Activated naive CD8-positive, alpha-beta T cell treated with anti-CD3 and anti-CD28 coated beads, Interleukin-2, amount 10 ng/mL, durations not matched to agents 7 days and 5 days (primary cell): ENCODE data around the gene CPE. TPM values are rescaled to one million over a fixed set of nuclear protein-coding genes. Genes with fewer than 3 reads are reported as not detected.
"Not testable (repeated sequence)": the region's sequence is repeated elsewhere in the genome, so short reads cannot be mapped to it uniquely, and the experiment has no call there.

Experiments
- ATAC-seq: fragments of 150-1000 bp; cut with Tn5 transposase; one replicate; pipeline ENCODE4 v1.10.0; 2021; ENCODE audit warnings: low read depth, moderate library complexity
- POLR2A ChIA-PET: fragments of 350-600 bp; sonication (Branson Sonifier 250); formaldehyde crosslinking; loops from one replicate; lab custom pipeline; 2021; ENCODE audit warnings: antibody characterized with exemption; lab: Charles Lee
- DNase-seq: peaks from one replicate; pipeline ENCODE4 v3.0.0; 2021
- H3K27ac Mint-ChIP-seq: one replicate; pipeline ENCODE4 v1.8.0; 2022; ENCODE audit warnings: mild to moderate bottlenecking, mixed read lengths
- H3K27me3 Mint-ChIP-seq: one replicate; pipeline ENCODE4 v1.8.0; 2022; ENCODE audit warnings: mild to moderate bottlenecking, moderate library complexity, mixed read lengths
- H3K36me3 Mint-ChIP-seq: one replicate; pipeline ENCODE4 v1.8.0; 2021; ENCODE audit warnings: mild to moderate bottlenecking, mixed read lengths
- H3K4me1 Mint-ChIP-seq: one replicate; pipeline ENCODE4 v1.8.0; 2021; ENCODE audit warnings: mixed read lengths
- H3K4me3 Mint-ChIP-seq: one replicate; pipeline ENCODE4 v1.8.0; 2022; ENCODE audit warnings: mild to moderate bottlenecking, moderate library complexity, mixed read lengths
- H3K9me3 Mint-ChIP-seq: one replicate; pipeline ENCODE4 v1.8.0; 2021; ENCODE audit warnings: mixed read lengths
- total RNA-seq, 2 experiments: library from RNA; stranded (reverse); gene quantifications; one replicate each; pipeline ENCODE4 v1.2.3, GENCODE V29; 2021

Gene CPE
- total RNA-seq, 2 experiments from 2014 or later = not detected

GRCh38 chr4:165470009-165470408 is 91.2 kb downstream of the CPE start:
- ATAC-seq (no peak), DNase-seq (no peak)
- Mint-ChIP-seq H3K4me3 (no peak overlapping the region), H3K4me1 (no peaks in the 10 kb centered on the region), H3K27ac (no peak overlapping the region), H3K36me3 (no peaks in the 10 kb centered on the region), H3K9me3 (peaks cover 10% of the 10 kb centered on the region), H3K27me3 (peaks cover 5% of the 10 kb centered on the region)
- POLR2A ChIA-PET = no interaction called here

DNA sequence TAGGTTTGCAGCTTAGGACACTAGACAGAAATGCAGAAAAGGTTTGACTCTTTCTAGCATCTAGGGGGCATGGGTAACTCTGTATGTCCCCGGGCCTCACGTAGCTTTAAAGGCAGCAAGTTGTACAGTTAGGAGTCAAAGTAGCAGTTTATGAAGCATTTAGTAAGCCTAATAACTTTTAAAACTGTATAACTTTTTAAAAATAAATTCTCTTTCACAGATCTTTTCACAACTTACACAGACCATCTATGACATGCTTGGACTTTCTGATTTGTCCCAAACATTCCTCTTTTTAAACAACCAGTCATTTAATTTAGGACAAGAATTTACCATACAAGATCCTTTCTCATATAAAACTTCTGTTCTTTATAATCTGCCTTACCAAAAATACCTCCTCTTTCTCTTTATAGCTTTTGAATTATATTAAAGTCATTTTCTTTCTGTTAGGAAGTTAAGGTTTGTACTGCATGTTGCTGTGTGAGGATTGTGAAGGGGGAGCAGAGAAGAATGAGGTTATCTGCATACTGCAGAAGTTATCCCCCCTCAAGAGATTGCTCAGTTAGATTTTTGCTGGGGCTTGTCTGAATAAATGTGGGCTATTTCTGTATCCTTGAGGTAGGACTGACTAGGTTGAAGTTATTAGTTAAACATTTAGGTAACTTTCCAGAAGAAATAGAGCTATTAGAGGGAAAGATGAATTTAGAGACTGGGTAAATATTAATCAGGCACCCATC is 94.3 kb downstream of the CPE start:
- POLR2A ChIA-PET = no interaction called here
- peaks cover 10% of the 10 kb centered on the region for H3K9me3 Mint-ChIP-seq
- peaks cover 7% of the 10 kb centered on the region for H3K27me3 Mint-ChIP-seq
- H3K4me3 Mint-ChIP-seq = no peak overlapping the region
- no peak overlapping the region for H3K27ac Mint-ChIP-seq
- no peaks in the 10 kb centered on the region for H3K4me1 Mint-ChIP-seq
- no peaks in the 10 kb centered on the region for H3K36me3 Mint-ChIP-seq
- ATAC-seq = no peak
- DNase-seq = no peak

- no peak overlapping the region for H3K27ac Mint-ChIP-seq
- H3K36me3 Mint-ChIP-seq = no peaks in the 10 kb centered on the region
- ATAC-seq (no peak), DNase-seq (no peak)
- POLR2A ChIA-PET = no interaction called here
- H3K4me1 Mint-ChIP-seq = no peaks in the 10 kb centered on the region
- H3K9me3 Mint-ChIP-seq = peaks cover 10% of the 10 kb centered on the region
- no peak overlapping the region for H3K4me3 Mint-ChIP-seq
- peaks cover 14% of the 10 kb centered on the region for H3K27me3 Mint-ChIP-seq
Measured at GRCh38 chr4:165474784-165475705, 96.2 kb downstream of the CPE start.

DNA sequence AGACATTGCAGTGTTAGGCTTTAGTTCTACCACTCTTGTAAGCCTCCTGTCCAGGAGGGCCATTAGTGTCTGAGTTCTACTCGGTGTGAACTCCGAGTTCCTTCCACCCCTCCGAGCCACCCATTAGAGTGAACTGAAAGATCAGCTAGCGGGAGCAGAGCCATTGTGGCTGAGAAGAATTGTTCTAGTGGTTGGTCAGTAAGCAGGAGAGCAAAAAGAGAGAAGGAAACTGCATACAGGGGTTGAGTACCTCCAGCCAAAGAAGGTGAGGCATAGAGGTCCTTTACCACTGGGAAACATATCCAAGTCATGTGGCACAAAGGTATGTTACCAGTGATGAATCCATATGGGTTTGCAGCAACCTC is 96.9 kb downstream of the CPE start:
- Mint-ChIP-seq H3K9me3 (peaks cover 9% of the 10 kb centered on the region), H3K27me3 (peaks cover 13% of the 10 kb centered on the region), H3K36me3 (no peaks in the 10 kb centered on the region), H3K4me3 (no peak overlapping the region), H3K4me1 (no peaks in the 10 kb centered on the region), H3K27ac (no peak overlapping the region)
- POLR2A ChIA-PET = no interaction called here
- DNase-seq (no peak), ATAC-seq (no peak)

GRCh38 chr4:165476214-165477098 is 97.6 kb downstream of the CPE start:
- Mint-ChIP-seq H3K9me3 (peaks cover 7% of the 10 kb centered on the region), H3K27ac (no peak overlapping the region), H3K36me3 (no peaks in the 10 kb centered on the region), H3K4me3 (no peak overlapping the region), H3K4me1 (no peaks in the 10 kb centered on the region), H3K27me3 (peaks cover 14% of the 10 kb centered on the region)
- ATAC-seq (no peak), DNase-seq (no peak)
- POLR2A ChIA-PET = no interaction called here

- POLR2A ChIA-PET = no interaction called here
- Mint-ChIP-seq H3K4me3 (no peak overlapping the region), H3K36me3 (no peaks in the 10 kb centered on the region), H3K27ac (no peak overlapping the region), H3K9me3 (peaks cover 7% of the 10 kb centered on the region), H3K27me3 (peaks cover 19% of the 10 kb centered on the region), H3K4me1 (no peaks in the 10 kb centered on the region)
- DNase-seq = no peak
- no peak for ATAC-seq
Measured at GRCh38 chr4:165477799-165478198, 99.0 kb downstream of the CPE start.

GRCh38 chr4:165478260-165478659 is 99.5 kb downstream of the CPE start:
- Mint-ChIP-seq H3K27ac (no peak overlapping the region), H3K27me3 (peaks cover 19% of the 10 kb centered on the region), H3K4me3 (no peak overlapping the region), H3K4me1 (no peaks in the 10 kb centered on the region), H3K9me3 (peaks cover 5% of the 10 kb centered on the region), H3K36me3 (no peaks in the 10 kb centered on the region)
- POLR2A ChIA-PET = no interaction called here
- DNase-seq (no peak), ATAC-seq (no peak)

DNA sequence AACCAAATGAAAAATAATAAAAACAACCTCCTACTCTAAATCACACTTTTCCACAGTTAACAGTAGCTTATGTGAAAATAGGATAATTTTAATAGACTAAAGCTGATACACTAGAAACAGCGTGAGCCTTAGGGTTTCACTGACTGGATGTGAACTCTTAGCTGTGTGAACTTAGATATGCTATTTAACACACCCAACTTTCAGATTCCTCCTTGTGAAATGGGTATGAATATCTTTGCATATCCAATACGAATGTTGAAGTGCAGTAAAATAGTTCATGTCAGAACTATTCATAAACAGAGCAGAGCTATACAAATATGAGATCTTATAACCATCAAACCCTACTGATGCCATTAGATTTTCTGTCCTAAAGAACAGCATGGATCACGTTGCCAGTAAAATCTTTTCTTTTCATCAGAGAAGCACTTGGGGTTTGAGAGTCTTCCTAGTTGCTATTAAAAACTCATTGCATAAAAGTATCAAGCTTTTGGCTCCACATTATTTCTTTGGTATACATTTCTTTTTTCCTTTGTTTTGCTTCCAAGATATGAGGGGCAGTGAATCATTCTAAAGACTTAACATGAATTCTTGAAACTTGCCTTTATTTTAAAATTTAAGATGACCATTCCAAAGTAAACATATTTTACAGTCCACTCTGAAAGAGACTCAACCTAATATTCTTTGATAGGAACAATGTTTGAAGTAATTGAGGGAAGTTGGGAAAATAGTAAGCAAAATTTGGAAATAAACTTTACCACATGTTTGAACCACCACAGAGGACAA is 102.4 kb downstream of the CPE start:
- Mint-ChIP-seq H3K36me3 (no peaks in the 10 kb centered on the region), H3K4me1 (no peaks in the 10 kb centered on the region), H3K9me3 (no peaks in the 10 kb centered on the region), H3K27ac (no peak overlapping the region), H3K27me3 (peaks cover 19% of the 10 kb centered on the region), H3K4me3 (no peak overlapping the region)
- POLR2A ChIA-PET = no interaction called here
- DNase-seq (no peak), ATAC-seq (no peak)

DNA sequence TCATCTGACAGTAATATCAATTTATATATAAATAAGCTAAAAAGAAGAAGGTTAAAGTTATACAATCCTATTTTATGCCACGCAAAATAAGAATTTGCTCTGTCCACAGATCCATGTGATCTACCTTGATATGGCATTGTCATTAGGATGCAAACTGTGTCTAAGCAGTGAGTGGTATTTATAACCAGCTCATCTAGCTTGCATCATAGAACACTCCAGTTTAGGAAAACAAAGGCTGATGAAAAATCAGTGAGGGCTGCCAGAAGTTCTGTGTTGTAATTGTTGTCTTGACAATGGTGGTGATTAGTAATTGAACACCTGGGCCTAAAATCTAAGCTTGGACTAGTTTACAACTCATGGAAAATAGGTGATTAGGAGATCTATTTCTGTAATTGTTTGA is 111.0 kb downstream of the CPE start:
- no peaks in the 10 kb centered on the region for H3K36me3 Mint-ChIP-seq
- no peak for DNase-seq
- no peak overlapping the region for H3K4me3 Mint-ChIP-seq
- no peak for ATAC-seq
- H3K4me1 Mint-ChIP-seq = peaks cover 2% of the 10 kb centered on the region
- POLR2A ChIA-PET = no interaction called here
- no peak overlapping the region for H3K27ac Mint-ChIP-seq
- H3K9me3 Mint-ChIP-seq = no peaks in the 10 kb centered on the region
- peaks cover 16% of the 10 kb centered on the region for H3K27me3 Mint-ChIP-seq

- POLR2A ChIA-PET = not testable (repeated sequence)
Measured at GRCh38 chr4:165492583-165492982, 113.8 kb downstream of the CPE start.

GRCh38 chr4:165493359-165493758 is 114.6 kb downstream of the CPE start:
- Mint-ChIP-seq H3K9me3 (no peaks in the 10 kb centered on the region), H3K27ac (no peak overlapping the region), H3K4me3 (peak overlapping the region; percentile 63), H3K36me3 (no peaks in the 10 kb centered on the region), H3K27me3 (peaks cover 16% of the 10 kb centered on the region), H3K4me1 (peaks cover 2% of the 10 kb centered on the region)
- ATAC-seq (peak; percentile 98), DNase-seq (peak; percentile 74)
- POLR2A ChIA-PET = no interaction called here

More at GRCh38 chr4:165492583-165492982, 113.8 kb downstream of the CPE start:
- not testable (repeated sequence) for DNase-seq, ATAC-seq, H3K27ac Mint-ChIP-seq, H3K9me3 Mint-ChIP-seq, H3K36me3 Mint-ChIP-seq, H3K4me1 Mint-ChIP-seq, H3K4me3 Mint-ChIP-seq
- peaks cover 16% of the 10 kb centered on the region for H3K27me3 Mint-ChIP-seq

GRCh38 chr4:165502916-165503907 is 124.4 kb downstream of the CPE start:
- ATAC-seq (no peak), DNase-seq (no peak)
- H3K36me3 Mint-ChIP-seq = no peaks in the 10 kb centered on the region
- H3K27ac Mint-ChIP-seq = no peak overlapping the region
- no peaks in the 10 kb centered on the region for H3K27me3 Mint-ChIP-seq
- H3K4me3 Mint-ChIP-seq = no peak overlapping the region
- POLR2A ChIA-PET = no interaction called here
- H3K4me1 Mint-ChIP-seq = peaks cover 2% of the 10 kb centered on the region
- no peaks in the 10 kb centered on the region for H3K9me3 Mint-ChIP-seq
